ENCODE measurements around the gene TEX51.

TEX51 gene

DNA sequence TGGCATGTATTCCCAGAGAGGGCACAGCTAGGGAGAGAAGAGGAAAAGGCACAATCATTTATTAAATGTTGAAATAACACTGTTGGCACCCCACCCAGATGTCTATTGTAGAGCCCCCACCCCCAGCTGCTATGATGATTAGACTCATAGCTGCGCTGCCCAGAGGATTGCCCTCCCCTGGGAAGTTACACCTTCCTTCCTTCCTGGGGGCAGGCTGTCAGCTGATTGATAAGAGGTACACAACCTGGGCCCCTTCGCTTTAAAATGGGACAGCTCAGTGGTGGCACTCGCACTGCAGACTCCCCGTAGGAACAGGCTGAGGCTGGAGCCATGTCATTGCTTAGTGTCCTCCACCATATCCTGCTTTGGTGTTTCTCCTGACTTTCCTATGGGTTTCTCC, 18.1 kb downstream of the TEX51 start:
- no peak for TF ChIP-seq CTCF (IDR thresholded peaks at IDR 0.05)

- TF ChIP-seq CTCF (IDR thresholded peaks at IDR 0.05): no peak
These were observed 22.4 kb downstream of the TEX51 start for GRCh38 chr2:126921066-126921465.

- no peak for TF ChIP-seq CTCF (IDR thresholded peaks at IDR 0.05)
These were observed 32.4 kb downstream of the TEX51 start for GRCh38 chr2:126930970-126931590.

- TF ChIP-seq CTCF (IDR thresholded peaks at IDR 0.05): no peak
These were observed 33.8 kb downstream of the TEX51 start for GRCh38 chr2:126932529-126932928.

DNA sequence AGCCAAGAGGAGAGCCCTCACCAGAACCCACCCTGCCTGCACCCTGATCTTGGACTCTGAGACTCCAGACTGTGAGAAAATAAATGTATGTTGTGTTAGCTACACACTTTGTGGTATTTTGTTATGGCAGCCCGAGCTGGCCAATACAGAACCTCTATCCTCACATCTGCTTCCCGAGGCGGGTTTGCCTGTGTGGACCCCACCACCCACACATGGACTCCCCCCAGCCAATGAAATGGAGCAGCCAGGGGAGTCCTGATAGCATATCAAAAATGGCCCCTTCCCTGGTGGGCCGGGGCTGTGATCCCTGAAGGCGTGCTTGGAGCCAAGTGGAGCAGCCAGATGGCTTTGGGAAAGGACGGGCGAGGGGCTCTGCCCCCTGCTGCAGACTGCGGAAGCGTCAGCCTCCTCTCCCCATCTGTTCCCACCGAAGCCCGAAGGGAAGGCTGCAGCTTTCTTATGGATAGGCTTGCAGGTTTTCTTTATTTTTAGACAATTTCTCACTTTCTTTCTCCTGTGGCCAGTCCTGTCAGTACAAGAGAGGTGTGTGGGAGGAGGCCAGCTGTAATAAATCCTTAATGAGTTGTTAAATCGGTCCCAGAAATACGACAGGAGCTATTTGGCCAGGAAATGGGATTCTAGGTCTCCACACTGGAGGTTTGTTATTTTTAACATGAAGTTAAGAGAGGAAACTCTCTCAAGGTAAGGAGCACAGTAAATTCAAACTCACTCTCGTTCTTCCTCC, 34.4 kb downstream of the TEX51 start:
- TF ChIP-seq CTCF (IDR thresholded peaks at IDR 0.05): no peak

DNA sequence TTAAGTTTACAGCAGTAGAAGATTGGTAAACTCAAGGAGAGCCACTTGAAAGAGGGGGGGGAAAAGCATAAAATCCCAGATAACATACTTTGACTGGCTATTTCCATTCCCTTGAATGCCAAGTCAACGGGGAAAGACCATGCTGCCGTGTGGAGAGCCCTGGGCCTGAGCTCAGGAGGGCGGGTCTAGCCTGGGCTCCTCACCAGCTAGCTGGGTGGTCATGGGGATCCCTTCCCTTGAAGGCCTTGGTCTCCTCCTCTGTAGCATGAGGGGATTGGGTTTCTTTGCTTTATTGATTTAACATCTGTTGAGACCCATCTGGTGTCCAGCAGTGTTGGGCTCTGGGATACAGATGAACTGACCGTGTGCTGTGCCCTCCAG, 35.0 kb downstream of the TEX51 start:
- no peak for TF ChIP-seq CTCF (IDR thresholded peaks at IDR 0.05)

DNA sequence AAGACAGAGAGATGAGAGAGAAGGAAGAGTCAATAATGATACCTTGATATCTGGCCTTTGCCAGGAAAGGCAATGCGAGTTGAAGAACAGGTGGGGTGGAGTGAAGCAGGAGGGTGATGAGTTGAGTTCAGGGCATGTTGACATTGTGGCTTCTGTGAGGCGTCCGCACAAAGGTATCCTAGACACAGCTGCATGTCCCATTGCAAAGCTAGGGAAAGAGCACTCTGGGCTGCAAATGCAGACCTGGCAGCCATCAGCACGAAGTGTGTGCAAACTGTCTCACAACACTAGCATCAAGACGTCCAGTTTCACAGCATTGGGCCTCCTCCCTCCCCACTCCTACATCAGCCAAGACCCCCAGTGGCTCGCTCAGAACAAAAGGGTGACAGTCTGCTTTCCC, 36.1 kb downstream of the TEX51 start:
- TF ChIP-seq CTCF (IDR thresholded peaks at IDR 0.05): no peak

Measured in LNCAP (cell line).